Spleen (tissue), 11 donors: ENCODE results near the gene PSAPL1. TPM values are rescaled to one million over a fixed set of nuclear protein-coding genes. Genes with fewer than 3 reads are reported as not detected.

Experiments used
- DNase-seq: peaks from one replicate; pipeline ENCODE4 v3.0.0-alpha.2; 2020
- H3K27ac ChIP-seq, 8 donors: fragments of 200-600 bp; sonication (generic) in 7 of 8; 1 replicate in 4 of 8; 2 replicates in 4 of 8; pipeline versions ENCODE4 v1.5.0 to v1.8.0; 2016 to 2021; ENCODE audit warnings: inconsistent platforms in 4 of 8, mild to moderate bottlenecking in 4 of 8, moderate library complexity in 1 of 8
- H3K27me3 ChIP-seq, 7 donors: fragments of 200-600 bp; sonication (generic) in 6 of 7; replicated peaks in 1 of 7; 1 replicate in 4 of 7; 2 replicates in 3 of 7; pipeline versions ENCODE4 v1.5.0 to v1.8.0; 2016 to 2021; ENCODE audit warnings: inconsistent platforms in 3 of 7, mild to moderate bottlenecking in 1 of 7
- H3K36me3 ChIP-seq, 6 donors: fragments of 200-600 bp; sonication (generic) in 5 of 6; 1 replicate in 4 of 6; 2 replicates in 2 of 6; pipeline versions ENCODE4 v1.5.0 to v1.8.0; 2016 to 2021; ENCODE audit warnings: inconsistent platforms in 2 of 6
- H3K4me1 ChIP-seq, 6 donors: fragments of 200-600 bp; sonication (generic) in 5 of 6; 1 replicate in 3 of 6; 2 replicates in 3 of 6; pipeline versions ENCODE4 v1.5.0 to v1.8.0; 2016 to 2021; ENCODE audit warnings: inconsistent platforms in 3 of 6
- H3K4me3 ChIP-seq, 8 donors: fragments of 200-600 bp; sonication (generic) in 7 of 8; 1 replicate in 4 of 8; 2 replicates in 4 of 8; pipeline versions ENCODE4 v1.5.0 to v1.8.0; 2016 to 2021; ENCODE audit warnings: inconsistent platforms in 4 of 8, mild to moderate bottlenecking in 4 of 8, moderate library complexity in 2 of 8
- H3K9me3 ChIP-seq, 8 donors: fragments of 200-600 bp; sonication (generic) in 7 of 8; 1 replicate in 4 of 8; 2 replicates in 4 of 8; pipeline versions ENCODE4 v1.5.0 to v1.8.0; 2016 to 2021; ENCODE audit warnings: inconsistent platforms in 4 of 8
- POLR2A ChIP-seq, 3 donors: fragments of 450-650 bp; IDR thresholded peaks; one replicate each; pipeline ENCODE4 v1.5.1; 2017; ENCODE audit warnings: antibody characterized with exemption in 3 of 3, mild to moderate bottlenecking in 1 of 3
- POLR2AphosphoS5 ChIP-seq, 3 donors: sonication (generic); formaldehyde crosslinking; IDR thresholded peaks; one replicate each; pipeline ENCODE4 v1.5.1; 2017; ENCODE audit warnings: antibody characterized with exemption in 3 of 3
- WGBS, 5 donors: extraction: QIAGEN DNeasy Blood & Tissue Kit in 3 of 5; methylation state at CpG; one replicate each; pipeline versions ENCODE4 v1.1.5 to v1.1.7; 2013 to 2018; 5-methylcytosine and 5-hydroxymethylcytosine counted together
- intact Hi-C: fragments of 100-400 bp; cut with DNase I; formaldehyde crosslinking; loops from one replicate; pipeline ENCODE4 v1.15.0; 2023; ENCODE audit warnings: low total_unique reads
- polyA plus RNA-seq, 3 donors: library from polyadenylated mRNA; stranded (reverse); fragments of 200-250 nt; gene quantifications; one replicate each; pipeline ENCODE4 v1.2.1, GENCODE V29; 2013
- total RNA-seq, 7 donors: library from RNA; depleted of rRNA in 3 of 7; stranded (reverse); fragments of >200 nt in 3 of 7; fragmentation: NEBNext Ultra II Directional in 4 of 7; extraction: Animal tissue kit (Norgen Biotek cat#: 25700) in 4 of 7; gene quantifications; one replicate each; pipeline versions ENCODE4 v1.1.0 to v1.2.1, GENCODE V29; 2016 to 2021
- TF ChIP-seq, protein P1 (sequence below), 11 experiments: fragments of 200-600 bp in 7 of 11; fragments of 450-650 bp in 4 of 11; sonication (generic) in 4 of 11; IDR thresholded peaks in 8 of 11; conservative IDR thresholded peaks in 3 of 11; 1 replicate in 7 of 11; 2 replicates in 4 of 11; pipeline versions ENCODE4 v1.4.0 to v1.8.0; 2016 to 2021; ENCODE audit warnings: antibody characterized with exemption in 11 of 11, inconsistent platforms in 4 of 11, mild to moderate bottlenecking in 1 of 11
- donor health status: healthy with polysubstance abuse.
- donor health status: DM: no; HTN: no; CAD: no; lungs with moderate emphysema.
- donor health status: DM: no; HTN: no; CAD: no.
- donor health status: Bipolar disorder and iron deficiency.
- donor health status: healthy.
- donor health status: DM: no; HTN: no; CAD: no.
- donor health status: DM: yes; HTN: yes; CAD: no.

The PSAPL1 gene
- total and polyA plus RNA-seq, 10 donors: not detected

DNA sequence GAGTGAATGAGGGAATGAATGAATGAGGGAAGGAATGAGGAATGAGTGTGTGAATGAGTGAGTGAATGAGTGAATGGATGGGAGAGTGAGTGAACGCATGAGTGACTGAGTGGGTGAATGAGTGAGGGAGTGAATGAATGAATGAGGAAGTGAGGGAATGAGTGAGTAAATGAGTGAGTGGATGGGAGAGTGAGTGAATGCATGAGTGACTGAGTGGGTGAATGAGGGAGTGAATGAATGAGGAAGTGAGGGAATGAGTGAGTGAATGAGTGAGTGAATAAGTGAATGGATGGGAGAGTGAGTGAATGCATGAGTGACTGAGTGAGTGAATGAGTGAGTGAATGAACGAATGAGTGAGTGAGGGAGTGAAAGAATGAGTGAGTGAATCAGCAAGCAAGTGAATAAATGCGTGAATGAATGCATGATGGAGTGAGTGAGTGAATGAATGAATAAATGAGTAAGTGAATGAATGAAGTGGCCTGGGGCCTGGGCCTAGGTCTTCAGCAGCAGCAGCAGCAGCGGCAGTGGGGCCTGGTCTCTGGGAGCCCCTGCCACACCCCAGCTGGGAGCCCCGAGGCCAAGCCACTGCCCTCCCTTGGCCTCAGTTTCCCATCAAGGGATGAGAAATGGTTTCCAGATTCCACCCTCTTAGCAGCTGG is 16.2 kb upstream of the PSAPL1 start:
- DNase-seq: no peak
- Histone ChIP-seq H3K4me3 (no peak overlapping the region), H3K9me3 (peaks cover 0 to 3% (median 0%) of the 10 kb centered on the region in 8 donors), H3K4me1 (no peaks in the 10 kb centered on the region), H3K36me3 (no peaks in the 10 kb centered on the region), H3K27ac (no peak overlapping the region), H3K27me3 (peaks cover 0 to 9% (median 0%) of the 10 kb centered on the region in 7 donors)
- 72 to 78% (median 75%) methylated on average over 5 of the region's 5 CpGs for WGBS, 5 donors
- intact Hi-C loops: no loop called here
- TF ChIP-seq, protein P1, sequence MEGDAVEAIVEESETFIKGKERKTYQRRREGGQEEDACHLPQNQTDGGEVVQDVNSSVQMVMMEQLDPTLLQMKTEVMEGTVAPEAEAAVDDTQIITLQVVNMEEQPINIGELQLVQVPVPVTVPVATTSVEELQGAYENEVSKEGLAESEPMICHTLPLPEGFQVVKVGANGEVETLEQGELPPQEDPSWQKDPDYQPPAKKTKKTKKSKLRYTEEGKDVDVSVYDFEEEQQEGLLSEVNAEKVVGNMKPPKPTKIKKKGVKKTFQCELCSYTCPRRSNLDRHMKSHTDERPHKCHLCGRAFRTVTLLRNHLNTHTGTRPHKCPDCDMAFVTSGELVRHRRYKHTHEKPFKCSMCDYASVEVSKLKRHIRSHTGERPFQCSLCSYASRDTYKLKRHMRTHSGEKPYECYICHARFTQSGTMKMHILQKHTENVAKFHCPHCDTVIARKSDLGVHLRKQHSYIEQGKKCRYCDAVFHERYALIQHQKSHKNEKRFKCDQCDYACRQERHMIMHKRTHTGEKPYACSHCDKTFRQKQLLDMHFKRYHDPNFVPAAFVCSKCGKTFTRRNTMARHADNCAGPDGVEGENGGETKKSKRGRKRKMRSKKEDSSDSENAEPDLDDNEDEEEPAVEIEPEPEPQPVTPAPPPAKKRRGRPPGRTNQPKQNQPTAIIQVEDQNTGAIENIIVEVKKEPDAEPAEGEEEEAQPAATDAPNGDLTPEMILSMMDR (IDR thresholded peaks at IDR 0.05 in 8 of 11, conservative IDR thresholded peaks at IDR 0.05 in 3 of 11): no peak

DNA sequence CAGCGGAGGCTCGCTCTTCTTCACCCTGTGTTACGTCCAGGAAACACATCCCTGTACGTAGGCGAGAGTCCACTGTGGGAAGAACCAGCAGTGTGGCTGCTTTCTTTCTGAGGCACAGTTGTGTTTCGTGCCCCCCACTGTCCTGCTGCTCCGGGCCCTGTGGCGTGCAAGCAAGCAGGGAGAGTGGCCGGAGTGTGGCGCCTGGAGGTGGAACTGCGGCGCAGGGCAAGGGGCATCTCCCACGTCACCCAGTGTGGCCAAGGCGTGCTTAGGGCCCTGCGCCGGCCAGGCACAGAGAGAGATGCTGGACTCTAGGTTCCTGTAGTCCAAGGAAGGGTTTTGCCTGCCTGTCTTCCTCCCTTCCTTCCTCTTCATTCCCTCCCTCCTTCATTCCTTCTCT is 13.3 kb upstream of the PSAPL1 start:
- H3K27ac ChIP-seq: no peak overlapping the region
- H3K9me3 ChIP-seq: peaks cover 0 to 3% (median 0%) of the 10 kb centered on the region in 8 donors
- no peak for DNase-seq
- H3K4me3 ChIP-seq: no peak overlapping the region
- H3K4me1 ChIP-seq: no peaks in the 10 kb centered on the region
- no peaks in the 10 kb centered on the region for H3K36me3 ChIP-seq
- 71 to 79% (median 73%) methylated on average over 14 to 16 of the region's 16 CpGs for WGBS, 5 donors
- peaks cover 0 to 37% (median 0%) of the 10 kb centered on the region in 7 donors for H3K27me3 ChIP-seq
- TF ChIP-seq, protein P1 (IDR thresholded peaks at IDR 0.05 in 8 of 11, conservative IDR thresholded peaks at IDR 0.05 in 3 of 11): no peak
- TF ChIP-seq POLR2A (IDR thresholded peaks at IDR 0.05) (no peak), POLR2AphosphoS5 (IDR thresholded peaks at IDR 0.05) (no peak)
- intact Hi-C loops: no loop called here

DNA sequence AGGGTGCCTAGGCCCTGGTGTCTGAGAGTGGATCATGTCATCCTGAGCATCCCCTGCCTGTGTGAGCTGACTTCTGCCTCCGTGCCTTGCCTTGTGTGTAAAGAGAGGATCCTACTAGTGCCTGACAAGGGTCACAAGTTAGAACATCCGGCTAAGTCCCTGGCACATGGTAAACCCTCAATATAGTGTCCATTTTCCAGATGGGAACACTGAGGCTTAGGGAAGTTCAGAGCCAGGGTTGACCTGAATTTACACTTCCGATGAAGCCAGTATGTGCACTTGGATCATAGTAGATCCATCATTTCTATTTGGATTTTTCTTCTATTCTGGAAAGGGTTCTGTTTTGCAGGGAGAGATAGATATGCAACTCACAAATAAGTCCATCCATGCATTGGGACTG is 12.5 kb upstream of the PSAPL1 start:
- 85 to 97% (median 86%) methylated on average over 2 to 3 of the region's 3 CpGs for WGBS, 5 donors
- no peak overlapping the region for H3K4me3 ChIP-seq
- no peaks in the 10 kb centered on the region for H3K36me3 ChIP-seq
- H3K4me1 ChIP-seq: no peaks in the 10 kb centered on the region
- no peak for DNase-seq
- H3K9me3 ChIP-seq: peaks cover 0 to 3% (median 0%) of the 10 kb centered on the region in 8 donors
- peaks cover 0 to 44% (median 0%) of the 10 kb centered on the region in 7 donors for H3K27me3 ChIP-seq
- TF ChIP-seq, protein P1 (IDR thresholded peaks at IDR 0.05 in 8 of 11, conservative IDR thresholded peaks at IDR 0.05 in 3 of 11): no peak
- no peak for TF ChIP-seq POLR2AphosphoS5 (IDR thresholded peaks at IDR 0.05)
- no peak for TF ChIP-seq POLR2A (IDR thresholded peaks at IDR 0.05)
- H3K27ac ChIP-seq: no peak overlapping the region
- intact Hi-C loops: no loop called here

DNA sequence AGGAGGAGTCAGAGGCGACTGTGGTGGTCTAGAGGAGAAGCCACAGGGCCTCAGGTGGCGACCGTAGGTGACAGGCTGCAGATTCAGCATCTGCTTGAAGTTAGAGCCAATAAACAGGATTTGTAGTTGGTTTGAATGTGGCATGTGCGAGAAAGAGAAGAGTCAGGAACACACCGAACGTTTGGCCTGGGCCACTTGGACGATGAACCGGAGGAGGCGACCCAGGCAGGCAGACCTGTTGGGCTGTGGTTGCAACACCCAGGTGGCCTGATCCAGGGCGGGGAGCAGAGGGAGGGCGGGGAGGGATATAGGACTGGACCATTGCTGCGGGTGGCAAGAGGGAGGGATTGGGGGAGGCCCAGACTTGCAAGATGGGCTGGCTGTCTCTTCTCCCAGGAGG is 10.0 kb upstream of the PSAPL1 start:
- TF ChIP-seq POLR2AphosphoS5 (IDR thresholded peaks at IDR 0.05) (no peak), POLR2A (IDR thresholded peaks at IDR 0.05) (no peak)
- TF ChIP-seq, protein P1 (IDR thresholded peaks at IDR 0.05 in 8 of 11, conservative IDR thresholded peaks at IDR 0.05 in 3 of 11): no peak
- Histone ChIP-seq H3K27ac (no peak overlapping the region), H3K27me3 (peaks cover 0 to 60% (median 0%) of the 10 kb centered on the region in 7 donors), H3K36me3 (no peaks in the 10 kb centered on the region), H3K9me3 (peaks cover 0 to 3% (median 0%) of the 10 kb centered on the region in 8 donors), H3K4me1 (no peaks in the 10 kb centered on the region), H3K4me3 (no peak overlapping the region)
- no peak for DNase-seq
- 76 to 86% (median 83%) methylated on average over 12 of the region's 12 CpGs for WGBS, 5 donors
- intact Hi-C loops: no loop called here
